Fibroblast of lung (primary cell): ENCODE data around the gene GIPC3. TPM values are rescaled to one million over a fixed set of nuclear protein-coding genes. Genes with fewer than 3 reads are reported as not detected.

ENCODE experiments used
- DNase-seq, 2 donors: peaks; one replicate each; pipeline versions ENCODE4 v3.0.0 to v3.0.0-alpha.2; 2010; ENCODE audit warnings: low read depth in 2 of 2
- H2AFZ ChIP-seq: 2 replicates; pipeline ENCODE4 v1.5.1; 2012; ENCODE audit warnings: low read length, control low read depth, inconsistent platforms
- H3K27ac ChIP-seq: 2 replicates; pipeline ENCODE4 v1.5.1; 2011; ENCODE audit warnings: low read length, control low read depth; ENCODE audit not compliant: insufficient read depth
- H3K27me3 ChIP-seq: 2 replicates; pipeline ENCODE4 v1.5.1; 2011; ENCODE audit warnings: mild to moderate bottlenecking, low read length; ENCODE audit not compliant: control insufficient read depth, insufficient read depth
- H3K36me3 ChIP-seq: 2 replicates; pipeline ENCODE4 v1.5.1; 2011; ENCODE audit warnings: low read length; ENCODE audit not compliant: control insufficient read depth, insufficient read depth
- H3K4me1 ChIP-seq: 2 replicates; pipeline ENCODE4 v1.5.1; 2011; ENCODE audit warnings: low read length; ENCODE audit not compliant: control insufficient read depth, insufficient read depth; ENCODE audit errors: extremely low read depth
- H3K4me2 ChIP-seq: 2 replicates; pipeline ENCODE4 v1.5.1; 2011; ENCODE audit warnings: low read length, control low read depth; ENCODE audit not compliant: insufficient read depth; ENCODE audit errors: extremely low read depth
- H3K4me3 ChIP-seq, 4 experiments: fragments of 200-600 bp in 1 of 4; sonication (generic) in 1 of 4; replicated peaks in 1 of 4; 2 replicates each; pipeline ENCODE4 v1.5.1; 2011 to 2016; ENCODE audit warnings: low read length in 4 of 4, low read depth in 3 of 4, mild to moderate bottlenecking in 3 of 4, control low read depth in 2 of 4, inconsistent platforms in 1 of 4, mixed read lengths in 1 of 4; ENCODE audit not compliant: insufficient read depth in 1 of 4; ENCODE audit errors: control extremely low read depth in 1 of 4
- H3K79me2 ChIP-seq: 2 replicates; pipeline ENCODE4 v1.5.1; 2012; ENCODE audit warnings: mild to moderate bottlenecking, low read length, inconsistent platforms; ENCODE audit not compliant: control insufficient read depth, insufficient read depth
- H3K9ac ChIP-seq: 2 replicates; pipeline ENCODE4 v1.5.1; 2011; ENCODE audit warnings: mild to moderate bottlenecking, low read length, control low read depth; ENCODE audit not compliant: insufficient read depth
- H3K9me3 ChIP-seq: 2 replicates; pipeline ENCODE4 v1.5.1; 2012; ENCODE audit warnings: low read depth, low read length; ENCODE audit not compliant: control insufficient read depth, insufficient read depth
- H4K20me1 ChIP-seq: 2 replicates; pipeline ENCODE4 v1.5.1; 2011; ENCODE audit warnings: low read length; ENCODE audit not compliant: control insufficient read depth, insufficient read depth; ENCODE audit errors: extremely low read depth
- EZH2 ChIP-seq: IDR thresholded peaks from 2 replicates; pipeline ENCODE4 v1.5.1; 2012; ENCODE audit warnings: low read length, control low read depth, mild to moderate bottlenecking; ENCODE audit errors: missing control alignments
- polyA plus RNA-seq, 2 donors: library from polyadenylated mRNA; depleted of rRNA in 1 of 2; stranded (reverse) in 1 of 2; unstranded in 1 of 2; fragments of >200 nt; gene quantifications; 2 replicates each; pipeline ENCODE4 v1.2.1, GENCODE V29; 2011 to 2012; ENCODE audit warnings: missing spikeins in 1 of 2
- total RNA-seq: library from RNA; depleted of rRNA; stranded (reverse); fragments of >200 nt; gene quantifications from 2 replicates; pipeline ENCODE4 v1.2.1, GENCODE V29; 2014
- TF ChIP-seq, protein P1 (sequence below), 2 donors: IDR thresholded peaks in 1 of 2; conservative IDR thresholded peaks in 1 of 2; 1 replicate in 1 of 2; 2 replicates in 1 of 2; pipeline ENCODE4 v1.5.1; 2011 to 2012; ENCODE audit warnings: low read length in 2 of 2, control low read depth in 1 of 2, inconsistent platforms in 1 of 2, low read depth in 1 of 2, mild to moderate bottlenecking in 1 of 2

Gene GIPC3
- total and polyA plus RNA-seq, 2 donors (not counting 1 experiment from before 2014, with no cell fraction given) = under 0.01 to 0.60 TPM

- Histone ChIP-seq H3K36me3 (peaks cover 3% of the 10 kb centered on the region), H3K79me2 (peaks cover 19% of the 10 kb centered on the region), H3K9me3 (no peaks in the 10 kb centered on the region), H3K4me3 (peak overlapping the region; percentile 41 to 79 (median 66)), H3K4me1 (peaks cover 7% of the 10 kb centered on the region), H3K4me2 (peak overlapping the region; percentile 79), H2AFZ (no peak overlapping the region), H4K20me1 (no peaks in the 10 kb centered on the region), H3K9ac (peak overlapping the region; percentile 4), H3K27ac (peak overlapping the region; percentile 8), H3K27me3 (no peaks in the 10 kb centered on the region)
- DNase-seq = no peak
- TF ChIP-seq, protein P1, sequence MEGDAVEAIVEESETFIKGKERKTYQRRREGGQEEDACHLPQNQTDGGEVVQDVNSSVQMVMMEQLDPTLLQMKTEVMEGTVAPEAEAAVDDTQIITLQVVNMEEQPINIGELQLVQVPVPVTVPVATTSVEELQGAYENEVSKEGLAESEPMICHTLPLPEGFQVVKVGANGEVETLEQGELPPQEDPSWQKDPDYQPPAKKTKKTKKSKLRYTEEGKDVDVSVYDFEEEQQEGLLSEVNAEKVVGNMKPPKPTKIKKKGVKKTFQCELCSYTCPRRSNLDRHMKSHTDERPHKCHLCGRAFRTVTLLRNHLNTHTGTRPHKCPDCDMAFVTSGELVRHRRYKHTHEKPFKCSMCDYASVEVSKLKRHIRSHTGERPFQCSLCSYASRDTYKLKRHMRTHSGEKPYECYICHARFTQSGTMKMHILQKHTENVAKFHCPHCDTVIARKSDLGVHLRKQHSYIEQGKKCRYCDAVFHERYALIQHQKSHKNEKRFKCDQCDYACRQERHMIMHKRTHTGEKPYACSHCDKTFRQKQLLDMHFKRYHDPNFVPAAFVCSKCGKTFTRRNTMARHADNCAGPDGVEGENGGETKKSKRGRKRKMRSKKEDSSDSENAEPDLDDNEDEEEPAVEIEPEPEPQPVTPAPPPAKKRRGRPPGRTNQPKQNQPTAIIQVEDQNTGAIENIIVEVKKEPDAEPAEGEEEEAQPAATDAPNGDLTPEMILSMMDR (conservative IDR thresholded peaks at IDR 0.05 in 1 of 2, IDR thresholded peaks at IDR 0.05 in 1 of 2; ENCODE audit: low read depth in 1 of 2, low read length in 2 of 2) = no peak
These were observed 29.4 kb upstream of the GIPC3 start for GRCh38 chr19:3555653-3556422.

GRCh38 chr19:3556423-3556977, 28.8 kb upstream of the GIPC3 start:
- H4K20me1 ChIP-seq = no peaks in the 10 kb centered on the region
- H3K4me3 ChIP-seq = peak overlapping the region; percentile 41 to 79 (median 66)
- H3K4me2 ChIP-seq = peak overlapping the region; percentile 79
- no peaks in the 10 kb centered on the region for H3K27me3 ChIP-seq
- TF ChIP-seq, protein P1 (conservative IDR thresholded peaks at IDR 0.05 in 1 of 2, IDR thresholded peaks at IDR 0.05 in 1 of 2; ENCODE audit: low read depth in 1 of 2, low read length in 2 of 2) = no peak
- no peak for TF ChIP-seq EZH2
- no peaks in the 10 kb centered on the region for H3K36me3 ChIP-seq
- H3K27ac ChIP-seq = peak overlapping the region; percentile 8
- no peak overlapping the region for H2AFZ ChIP-seq
- H3K4me1 ChIP-seq = peaks cover 7% of the 10 kb centered on the region
- peaks cover 19% of the 10 kb centered on the region for H3K79me2 ChIP-seq
- peak overlapping the region; percentile 70 for H3K9ac ChIP-seq
- H3K9me3 ChIP-seq = no peaks in the 10 kb centered on the region
- no peak for DNase-seq

- peak in 1 of 2 donors; percentile 42 for DNase-seq
- Histone ChIP-seq H4K20me1 (no peaks in the 10 kb centered on the region), H3K27me3 (no peaks in the 10 kb centered on the region), H3K36me3 (no peaks in the 10 kb centered on the region), H3K27ac (peak overlapping the region; percentile 8), H3K4me3 (peak overlapping the region; percentile 41 to 79 (median 66)), H3K9me3 (no peaks in the 10 kb centered on the region), H3K4me2 (peak overlapping the region; percentile 79), H3K79me2 (peaks cover 19% of the 10 kb centered on the region), H3K4me1 (peaks cover 7% of the 10 kb centered on the region), H2AFZ (no peak overlapping the region), H3K9ac (peak overlapping the region; percentile 70)
- TF ChIP-seq, protein P1 (conservative IDR thresholded peaks at IDR 0.05 in 1 of 2, IDR thresholded peaks at IDR 0.05 in 1 of 2; ENCODE audit: low read depth in 1 of 2, low read length in 2 of 2) = no peak
- TF ChIP-seq EZH2 = no peak
These were observed 28.3 kb upstream of the GIPC3 start for GRCh38 chr19:3556978-3557460.
